T47D (cell line): Measurements from ENCODE around the gene ENOX1.

Experiments used
- DNase-seq, 2 experiments: peaks; one replicate each; pipeline versions ENCODE4 v3.0.0 to v3.0.0-alpha.2; 2011 to 2012; ENCODE audit warnings: low read depth in 1 of 2, low spot score in 1 of 2
- JUND ChIP-seq: IDR thresholded peaks from 2 replicates; pipeline ENCODE4 v1.6.1; 2012; ENCODE audit warnings: low read depth
- in situ Hi-C: cut with HindIII; loops from 2 replicates; pipeline ENCODE4 v1.10.0; 2016; ENCODE audit warnings: low sequenced_read_pairs, low pct_unique_long_range_greater_than_20kb

The ENOX1 gene

GRCh38 chr13:43669964-43670363 is 116.8 kb downstream of the ENOX1 start:
- in situ Hi-C loops = no loop called here
- no peak for TF ChIP-seq JUND
- no peak for DNase-seq

GRCh38 chr13:43669101-43669500 is 117.7 kb downstream of the ENOX1 start:
- TF ChIP-seq JUND = no peak
- in situ Hi-C loops = no loop called here
- no peak for DNase-seq

GRCh38 chr13:43666403-43666802 is 120.4 kb downstream of the ENOX1 start:
- in situ Hi-C loops = no loop called here
- no peak for TF ChIP-seq JUND
- DNase-seq = no peak

GRCh38 chr13:43665388-43665787 is 121.4 kb downstream of the ENOX1 start:
- no peak for TF ChIP-seq JUND
- DNase-seq = no peak
- in situ Hi-C loops = no loop called here

DNA sequence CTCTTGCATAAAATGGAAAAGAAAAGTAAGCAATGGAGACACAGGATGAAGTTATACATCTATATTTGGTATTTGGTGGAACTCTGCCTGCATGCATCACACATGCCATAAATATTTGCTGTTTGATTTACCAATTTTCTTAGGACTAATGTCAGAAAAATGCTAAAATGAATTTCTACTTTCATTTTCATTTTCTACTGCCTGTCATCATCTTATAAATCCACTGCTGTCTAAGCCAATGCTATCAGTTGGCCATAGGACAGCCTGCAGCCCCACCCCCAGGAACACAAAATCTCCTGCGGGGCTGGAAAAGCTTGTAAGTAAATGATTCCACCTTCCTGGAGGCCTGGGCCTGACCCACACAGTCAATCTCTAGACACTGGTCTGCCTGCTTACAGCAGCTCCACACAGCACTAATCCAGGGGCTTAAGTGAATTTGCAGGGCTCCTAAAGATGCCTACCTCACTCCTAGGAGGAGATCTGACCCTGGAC is 122.0 kb downstream of the ENOX1 start:
- no peak for TF ChIP-seq JUND
- in situ Hi-C loops = no loop called here
- no peak for DNase-seq

GRCh38 chr13:43663474-43664090 is 123.2 kb downstream of the ENOX1 start:
- no peak for TF ChIP-seq JUND
- in situ Hi-C loops = no loop called here

DNA sequence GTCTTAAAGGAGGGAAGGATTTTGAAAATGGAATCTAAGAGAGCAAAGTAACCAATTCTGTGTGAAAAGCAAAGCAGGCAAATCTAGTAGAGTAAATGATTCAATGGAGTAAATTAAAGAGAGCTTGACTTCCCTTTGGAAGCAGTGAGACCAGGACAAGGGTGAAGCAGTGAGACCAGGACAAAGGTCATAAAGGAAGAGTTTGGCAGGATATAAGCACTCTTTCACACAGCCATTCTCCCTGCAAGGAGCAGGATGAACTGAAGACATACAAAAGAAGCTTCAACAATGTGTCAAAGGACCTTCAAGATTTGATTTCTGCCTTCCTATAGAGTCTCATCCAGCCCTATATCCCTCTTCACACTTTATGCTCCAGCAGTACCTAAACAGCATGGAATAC is 123.8 kb downstream of the ENOX1 start:
- in situ Hi-C loops = no loop called here
- DNase-seq = no peak
- TF ChIP-seq JUND = no peak

More at GRCh38 chr13:43663474-43664090, 123.2 kb downstream of the ENOX1 start:
- no peak for DNase-seq

GRCh38 chr13:43661161-43661830 is 125.5 kb downstream of the ENOX1 start:
- in situ Hi-C loops = no loop called here
- no peak for DNase-seq
- no peak for TF ChIP-seq JUND

DNA sequence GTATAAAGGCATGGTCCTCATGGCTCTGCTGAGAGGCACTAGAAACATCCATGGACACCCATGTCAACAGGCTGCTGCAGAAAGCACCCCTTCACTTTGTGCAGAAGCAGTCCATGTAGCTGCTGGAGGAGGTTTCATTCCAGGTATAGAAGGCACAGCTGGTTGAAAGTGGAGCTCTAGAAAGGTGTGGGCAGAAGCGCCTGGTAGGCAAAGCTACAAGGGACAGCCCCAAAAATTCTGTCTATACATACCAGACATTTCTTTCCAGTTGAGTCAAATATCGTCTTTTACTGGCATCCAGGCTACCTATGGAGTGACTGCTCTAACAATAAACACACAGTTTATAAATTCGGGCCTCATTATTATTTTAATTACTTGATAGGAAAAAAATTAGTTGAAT is 129.3 kb downstream of the ENOX1 start:
- in situ Hi-C loops = no loop called here
- DNase-seq = no peak
- TF ChIP-seq JUND = no peak

GRCh38 chr13:43653980-43654379 is 132.8 kb downstream of the ENOX1 start:
- in situ Hi-C loops = no loop called here
- no peak for DNase-seq
- no peak for TF ChIP-seq JUND

DNA sequence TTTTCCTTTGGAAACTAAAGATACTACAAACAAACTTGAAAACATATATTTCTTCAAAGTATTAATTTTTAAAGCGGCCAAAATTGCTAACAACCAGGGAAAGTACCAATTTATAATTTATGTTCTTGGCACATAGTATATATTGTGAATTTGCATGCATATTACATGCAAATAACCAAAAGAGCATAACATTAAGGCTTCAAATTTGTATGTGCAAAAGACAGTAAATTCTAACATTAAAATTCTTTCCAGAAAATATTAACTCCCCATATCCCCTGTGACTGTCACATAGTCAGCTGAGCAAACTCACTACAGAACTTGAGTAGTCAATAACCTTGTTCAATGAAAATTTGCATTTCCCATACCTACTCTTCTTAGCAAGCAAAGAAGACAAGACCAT is 133.4 kb downstream of the ENOX1 start:
- in situ Hi-C loops = no loop called here
- no peak for TF ChIP-seq JUND
- DNase-seq = no peak

- in situ Hi-C loops = no loop called here
- TF ChIP-seq JUND = no peak
- DNase-seq = no peak
These were observed 134.0 kb downstream of the ENOX1 start for GRCh38 chr13:43652760-43653159.

GRCh38 chr13:43650882-43651281 is 135.9 kb downstream of the ENOX1 start:
- no peak for DNase-seq
- TF ChIP-seq JUND = no peak
- in situ Hi-C loops = no loop called here
